GM10248 (cell line): ENCODE results near the gene PRKG1.

Source experiments
- CTCF ChIA-PET: fragments of 300-600 bp; sonication (Branson Sonifier 250); formaldehyde crosslinking; extraction: SDS; loops from one replicate; lab custom pipeline; 2021; ENCODE audit warnings: antibody characterized with exemption; lab: Yijun Ruan, JAX
- POLR2A ChIA-PET: fragments of 350-650 bp; sonication (Branson Sonifier 250); formaldehyde crosslinking; extraction: SDS; loops from one replicate; lab custom pipeline; 2020; ENCODE audit warnings: antibody characterized with exemption; lab: Yijun Ruan, JAX
- DNase-seq: peaks from one replicate; pipeline ENCODE4 v3.0.0; 2012; ENCODE audit errors: extremely low spot score
- TF ChIP-seq, protein P1 (sequence below): IDR thresholded peaks from 2 replicates; pipeline ENCODE4 v1.5.1; 2012; ENCODE audit warnings: mild to moderate bottlenecking, low read depth; ENCODE audit errors: extremely low read depth, missing control alignments, control extremely low read depth

The PRKG1 gene

DNA sequence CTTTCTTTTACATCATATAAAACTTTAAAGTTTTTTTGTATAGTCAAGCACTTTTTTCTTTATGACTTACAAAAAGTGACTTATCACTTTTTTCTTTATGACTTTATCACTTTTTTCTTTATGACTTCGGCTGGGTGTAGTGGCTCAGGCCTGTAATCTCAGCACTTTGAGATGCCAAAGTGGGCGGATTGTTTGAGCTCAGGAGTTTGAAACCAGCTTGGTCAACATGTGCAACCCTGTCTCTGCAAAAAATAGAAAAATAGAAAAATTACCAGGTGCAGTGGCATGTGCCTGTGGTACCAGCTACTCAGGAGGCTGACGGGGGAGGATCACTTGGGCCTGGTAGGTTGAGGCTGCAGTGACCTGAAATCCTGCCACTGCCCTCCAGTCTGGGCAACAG, 733.9 kb downstream of the PRKG1 start:
- TF ChIP-seq, protein P1, sequence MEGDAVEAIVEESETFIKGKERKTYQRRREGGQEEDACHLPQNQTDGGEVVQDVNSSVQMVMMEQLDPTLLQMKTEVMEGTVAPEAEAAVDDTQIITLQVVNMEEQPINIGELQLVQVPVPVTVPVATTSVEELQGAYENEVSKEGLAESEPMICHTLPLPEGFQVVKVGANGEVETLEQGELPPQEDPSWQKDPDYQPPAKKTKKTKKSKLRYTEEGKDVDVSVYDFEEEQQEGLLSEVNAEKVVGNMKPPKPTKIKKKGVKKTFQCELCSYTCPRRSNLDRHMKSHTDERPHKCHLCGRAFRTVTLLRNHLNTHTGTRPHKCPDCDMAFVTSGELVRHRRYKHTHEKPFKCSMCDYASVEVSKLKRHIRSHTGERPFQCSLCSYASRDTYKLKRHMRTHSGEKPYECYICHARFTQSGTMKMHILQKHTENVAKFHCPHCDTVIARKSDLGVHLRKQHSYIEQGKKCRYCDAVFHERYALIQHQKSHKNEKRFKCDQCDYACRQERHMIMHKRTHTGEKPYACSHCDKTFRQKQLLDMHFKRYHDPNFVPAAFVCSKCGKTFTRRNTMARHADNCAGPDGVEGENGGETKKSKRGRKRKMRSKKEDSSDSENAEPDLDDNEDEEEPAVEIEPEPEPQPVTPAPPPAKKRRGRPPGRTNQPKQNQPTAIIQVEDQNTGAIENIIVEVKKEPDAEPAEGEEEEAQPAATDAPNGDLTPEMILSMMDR: no peak
- DNase-seq: no peak
- ChIA-PET CTCF (interaction anchor here (1.0 to 1.4 kb wide), 2 partner anchors 15 to 18 kb away, joined by 3 read pairs; no protein-coding TSS in a partner anchor), POLR2A (no interaction called here)

DNA sequence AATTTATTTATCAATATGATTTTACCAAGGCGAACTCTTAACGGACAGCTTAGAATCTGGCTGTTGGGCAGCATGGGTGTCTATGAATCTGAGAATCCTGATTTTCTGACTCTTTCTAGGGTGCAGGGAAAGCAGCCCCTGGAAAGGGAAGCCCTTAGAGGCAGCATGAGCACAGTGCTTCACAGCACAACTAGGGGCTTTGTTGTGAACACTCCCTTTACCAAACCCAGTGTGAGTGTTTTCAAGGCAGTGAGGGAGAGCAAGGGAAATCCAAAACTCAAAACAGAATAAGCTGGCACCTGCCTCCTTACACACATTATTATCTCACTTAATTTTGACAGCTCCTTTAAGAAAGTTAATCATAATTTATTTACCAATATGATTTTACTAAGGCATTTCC, 741.4 kb downstream of the PRKG1 start:
- ChIA-PET CTCF (interaction anchor here (1.0 kb wide), 1 partner anchor 10 kb away, joined by 3 read pairs; no protein-coding TSS in a partner anchor), POLR2A (no interaction called here)
- DNase-seq: no peak
- TF ChIP-seq, protein P1: no peak

DNA sequence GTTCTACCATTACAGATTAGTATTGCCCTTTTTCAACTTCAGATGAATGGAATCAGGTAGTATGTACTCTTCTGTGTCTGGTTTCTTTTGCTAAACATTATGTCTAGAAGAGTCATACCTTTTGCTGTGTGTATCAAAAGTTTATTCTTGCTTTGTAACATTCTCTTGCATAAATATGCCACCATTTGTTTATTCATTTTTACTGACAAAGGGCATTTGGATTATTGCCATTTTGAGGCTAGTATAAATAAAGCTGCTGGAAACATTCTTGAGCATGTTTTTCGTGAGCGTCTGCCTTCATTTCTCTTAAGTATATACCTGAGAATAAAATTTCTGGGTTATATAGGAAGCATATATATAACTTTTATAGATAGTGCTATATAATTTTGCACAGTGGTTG, 746.8 kb downstream of the PRKG1 start:
- POLR2A ChIA-PET: no interaction called here
- CTCF ChIA-PET: interaction anchor here (1.1 to 1.4 kb wide), 2 partner anchors 9 to 29 kb away, joined by 3 read pairs; no protein-coding TSS in a partner anchor
- no peak for DNase-seq
- TF ChIP-seq, protein P1: no peak

DNA sequence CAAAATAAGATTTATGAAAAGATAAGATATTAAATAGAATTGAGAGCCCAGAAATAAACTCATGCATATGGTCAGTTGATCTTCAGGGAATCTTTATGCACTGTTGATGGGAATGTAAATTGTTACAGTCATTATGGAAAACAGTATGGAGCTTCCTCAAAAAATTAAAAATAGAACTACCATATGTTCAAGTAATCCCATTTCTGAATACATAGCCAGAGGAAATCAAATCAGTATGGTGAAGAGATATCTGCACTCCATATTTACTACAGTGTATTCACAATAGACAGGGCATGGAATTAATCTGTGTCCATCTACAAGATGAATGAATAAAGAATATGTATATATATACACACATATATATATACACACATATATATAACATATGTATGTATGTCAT, 747.5 kb downstream of the PRKG1 start:
- DNase-seq: no peak
- POLR2A ChIA-PET: no interaction called here
- CTCF ChIA-PET: interaction anchor here (1.4 kb wide), 1 partner anchor 30 kb away, joined by 3 read pairs; no protein-coding TSS in a partner anchor
- TF ChIP-seq, protein P1: no peak

DNA sequence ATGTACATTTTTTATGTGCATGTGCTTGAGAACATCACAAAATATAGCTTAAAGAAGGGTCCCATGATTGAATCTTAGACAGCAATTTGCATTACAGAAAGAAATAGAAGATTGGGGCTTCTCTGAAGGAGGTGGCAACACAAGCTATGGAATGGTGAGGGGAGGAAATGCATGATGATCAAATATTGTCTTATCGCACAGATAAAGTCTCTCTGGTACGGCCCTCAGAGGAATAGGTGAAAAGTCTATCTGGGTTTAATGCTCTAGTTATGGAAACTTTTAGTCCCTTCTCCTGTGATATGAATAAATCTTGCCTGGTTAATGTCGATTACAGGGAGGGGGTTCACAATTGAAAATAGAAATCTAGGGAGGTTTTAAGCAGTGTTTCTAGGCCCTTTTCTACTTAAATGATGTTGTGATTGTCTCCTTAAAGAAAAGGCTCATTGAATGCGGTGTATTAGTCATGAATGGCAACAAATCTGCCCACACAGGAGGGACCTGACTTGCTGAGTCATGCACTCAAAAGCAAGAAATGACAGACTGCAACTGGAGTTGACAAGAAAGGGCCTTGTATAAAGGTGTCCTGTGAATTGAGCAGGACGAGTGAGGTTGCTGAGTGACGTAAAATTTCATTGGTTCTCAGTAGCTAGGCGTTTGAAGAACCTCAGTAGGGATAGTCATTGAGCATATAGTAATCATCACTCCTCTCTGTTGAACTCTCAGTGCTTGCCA, 758.5 kb downstream of the PRKG1 start:
- ChIA-PET POLR2A (no interaction called here), CTCF (no interaction called here)
- DNase-seq: no peak
- TF ChIP-seq, protein P1: no peak

DNA sequence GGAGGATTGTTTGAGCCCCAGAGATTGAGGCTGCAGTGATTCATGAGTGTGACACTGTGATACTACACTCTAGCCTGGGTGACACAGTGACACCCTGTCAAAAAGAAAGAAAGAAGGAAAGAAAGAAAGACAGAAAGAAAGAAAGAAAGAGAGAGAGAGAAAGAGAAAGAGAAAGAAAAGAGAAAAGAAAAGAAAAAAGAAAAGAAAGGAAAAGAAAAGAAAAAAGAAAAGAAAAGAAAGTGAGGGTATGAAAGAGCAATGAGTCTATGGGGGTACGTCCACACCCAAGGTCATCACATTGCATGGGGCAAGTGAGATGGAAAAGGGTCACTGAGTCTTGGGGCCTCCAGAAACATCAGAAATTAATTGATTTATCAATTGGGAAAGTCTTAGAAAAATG, 760.3 kb downstream of the PRKG1 start:
- no peak for DNase-seq
- TF ChIP-seq, protein P1: no peak
- CTCF ChIA-PET: no interaction called here

DNA sequence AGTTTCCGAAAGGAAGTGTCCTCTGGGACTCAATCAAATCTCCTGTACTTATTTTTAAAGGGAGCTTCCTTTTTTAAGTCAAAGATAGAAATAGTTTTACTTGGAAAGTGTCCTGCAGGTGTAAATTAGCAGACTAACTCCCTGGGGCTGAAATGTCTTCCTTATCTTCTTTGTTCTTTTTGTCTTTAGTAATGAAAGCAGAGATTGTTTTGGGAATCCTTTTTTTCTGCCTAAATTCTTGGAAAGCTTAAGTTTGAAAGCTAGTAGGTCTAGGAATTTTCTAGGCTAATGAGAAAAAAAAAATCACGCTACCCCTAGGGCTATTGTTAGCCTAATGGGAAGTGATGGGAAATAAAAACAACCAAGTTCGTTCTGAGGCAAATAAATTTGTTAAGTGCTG, 764.2 kb downstream of the PRKG1 start:
- ChIA-PET CTCF (no interaction called here), POLR2A (no interaction called here)
- TF ChIP-seq, protein P1: no peak
- no peak for DNase-seq

More for the DNA sequence above, 760.3 kb downstream of the PRKG1 start:
- POLR2A ChIA-PET: no interaction called here
